ENCODE measurements around the gene MAF.
A peak's percentile ranks its signal among the peaks of the same experiment; 100 is the strongest.

The MAF gene

GRCh38 chr16:79600638-79601091 is at the start of gene MAF:
TSS of gene MAF (minus strand) at chr16:79600737. CDS start at chr16:79599902, 835 bp downstream.
- peak; percentile 90 for DNase-seq

- no peak for DNase-seq
Measured at GRCh38 chr16:79648826-79649225, 48.3 kb upstream of the MAF start.

GRCh38 chr16:79647586-79647985 is 47.0 kb upstream of the MAF start:
- DNase-seq: no peak

GRCh38 chr16:79645701-79646100 is 45.2 kb upstream of the MAF start:
- DNase-seq: no peak

DNA sequence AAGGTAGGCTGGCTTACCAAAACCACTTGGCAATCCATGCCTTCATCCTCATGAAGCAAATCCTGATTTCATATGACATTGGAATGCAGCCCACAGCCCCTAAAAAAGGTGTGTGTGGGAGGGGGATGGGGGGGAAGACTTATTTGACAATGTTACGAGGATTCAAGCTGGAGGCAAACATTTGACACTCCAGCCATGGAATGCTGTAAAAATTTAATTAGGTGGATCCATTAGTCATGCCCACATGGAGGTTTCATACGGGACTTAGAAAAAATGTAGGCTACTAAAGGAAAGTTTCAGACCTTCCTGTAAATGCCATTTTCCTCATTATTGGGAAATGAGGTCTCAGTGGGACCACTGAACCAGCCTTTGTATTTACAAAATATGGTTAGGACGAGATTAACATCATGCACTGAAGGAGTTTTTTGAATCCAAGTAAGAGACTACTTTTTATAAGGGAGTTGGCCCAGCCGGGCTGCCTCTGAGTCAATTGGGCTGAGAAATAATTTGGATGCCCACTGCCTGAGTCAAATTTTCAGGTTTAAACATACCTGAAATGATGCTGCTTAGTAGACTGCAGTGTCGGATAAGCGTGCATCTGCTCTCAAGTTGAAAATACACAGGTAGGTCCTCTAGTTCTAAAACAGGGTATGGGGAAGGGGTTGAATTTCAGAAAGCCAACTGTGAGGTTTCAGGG is 44.6 kb upstream of the MAF start:
- no peak for DNase-seq

- no peak for DNase-seq
Measured at GRCh38 chr16:79642652-79643051, 42.1 kb upstream of the MAF start.

DNA sequence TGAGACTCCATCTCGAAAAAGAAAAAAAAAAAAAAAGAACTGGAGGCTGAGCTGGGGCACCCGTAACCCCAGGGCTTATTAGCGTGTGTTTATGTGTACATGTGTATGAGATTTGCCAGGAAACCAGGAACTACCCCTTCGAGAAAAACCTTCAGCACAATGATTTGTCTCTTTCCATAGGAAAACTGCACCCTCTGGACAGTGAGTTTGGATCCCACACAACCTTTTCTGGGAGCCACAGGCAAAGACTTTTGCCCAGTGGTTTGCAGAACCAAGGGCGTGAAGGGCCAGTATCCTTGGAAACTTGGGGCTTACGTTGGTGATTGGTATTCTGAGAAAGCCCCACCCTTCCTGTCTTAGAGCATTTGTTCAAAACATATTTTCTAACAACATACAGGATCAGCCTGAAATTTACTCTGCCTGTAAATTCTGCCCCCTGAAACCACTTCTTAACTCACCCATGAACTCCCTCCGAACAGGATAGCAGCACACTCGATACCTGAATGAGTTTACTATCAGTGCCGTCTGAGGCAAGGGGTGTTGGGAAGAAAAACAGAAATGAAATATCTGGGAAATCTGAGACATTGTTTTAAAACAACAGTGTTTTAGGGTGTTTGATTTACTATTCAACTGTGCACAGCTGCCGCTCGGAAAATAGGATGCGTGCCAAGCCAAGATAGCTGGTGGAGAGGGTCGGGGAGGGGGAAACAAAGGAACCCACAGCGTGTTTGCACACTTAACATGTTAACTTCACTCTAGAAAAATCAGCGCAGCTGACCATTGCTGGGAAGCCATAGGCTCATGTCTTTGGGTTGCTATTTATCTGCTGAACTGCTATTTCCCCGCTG is 40.2 kb upstream of the MAF start:
- no peak for DNase-seq

- DNase-seq: no peak
Measured at GRCh38 chr16:79639576-79640311, 39.2 kb upstream of the MAF start.

DNA sequence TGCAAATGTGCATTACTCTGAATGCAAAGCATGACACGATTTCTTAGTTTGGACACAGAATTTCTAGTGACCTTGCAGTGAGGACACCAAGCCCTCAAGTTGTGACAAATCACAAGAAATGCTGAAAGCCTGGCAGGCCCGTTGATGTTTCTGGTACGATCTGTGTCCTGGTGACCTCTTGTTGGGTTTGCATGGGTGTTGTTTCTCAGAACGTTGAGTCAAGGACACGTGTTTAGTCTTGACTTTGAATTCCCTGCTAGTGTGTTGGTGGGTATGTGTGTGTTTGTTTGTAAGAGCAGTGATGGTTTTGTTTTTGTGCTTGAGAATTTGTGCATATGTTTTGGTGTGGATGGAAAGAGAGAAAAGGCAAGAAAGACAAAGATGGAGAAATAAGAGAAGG is 37.8 kb upstream of the MAF start:
- no peak for DNase-seq

- no peak for DNase-seq
Measured at GRCh38 chr16:79635488-79635887, 35.0 kb upstream of the MAF start.

GRCh38 chr16:79634298-79634697 is 33.8 kb upstream of the MAF start:
- DNase-seq: no peak

- DNase-seq: no peak
Measured at GRCh38 chr16:79632289-79632688, 31.8 kb upstream of the MAF start.

- no peak for DNase-seq
Measured at GRCh38 chr16:79628988-79629387, 28.5 kb upstream of the MAF start.

GRCh38 chr16:79628501-79628975 is 28.0 kb upstream of the MAF start:
- peak; percentile 84 for DNase-seq

DNA sequence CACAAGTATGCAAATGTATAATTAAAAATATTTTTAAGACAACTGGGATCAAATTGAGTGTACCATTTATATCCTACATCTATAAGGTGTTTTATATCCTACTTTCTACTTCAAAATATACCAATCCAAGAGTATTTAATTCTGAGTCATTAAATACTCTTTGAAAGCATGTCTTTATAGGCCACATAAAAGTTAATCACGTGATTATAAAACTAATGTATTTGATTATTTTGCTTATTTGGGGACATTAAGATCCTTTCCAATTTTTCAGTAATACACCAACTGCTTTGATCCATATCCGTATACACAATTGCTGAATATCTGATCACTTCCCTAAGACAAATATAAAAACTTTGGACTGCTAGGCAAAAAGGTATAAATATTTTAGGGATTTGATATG is 26.6 kb upstream of the MAF start:
- no peak for DNase-seq

GRCh38 chr16:79625738-79626137 is 25.2 kb upstream of the MAF start:
- DNase-seq: no peak

- no peak for DNase-seq
Measured at GRCh38 chr16:79623824-79624223, 23.3 kb upstream of the MAF start.

GRCh38 chr16:79623062-79623461 is 22.5 kb upstream of the MAF start:
- DNase-seq: no peak

DNA sequence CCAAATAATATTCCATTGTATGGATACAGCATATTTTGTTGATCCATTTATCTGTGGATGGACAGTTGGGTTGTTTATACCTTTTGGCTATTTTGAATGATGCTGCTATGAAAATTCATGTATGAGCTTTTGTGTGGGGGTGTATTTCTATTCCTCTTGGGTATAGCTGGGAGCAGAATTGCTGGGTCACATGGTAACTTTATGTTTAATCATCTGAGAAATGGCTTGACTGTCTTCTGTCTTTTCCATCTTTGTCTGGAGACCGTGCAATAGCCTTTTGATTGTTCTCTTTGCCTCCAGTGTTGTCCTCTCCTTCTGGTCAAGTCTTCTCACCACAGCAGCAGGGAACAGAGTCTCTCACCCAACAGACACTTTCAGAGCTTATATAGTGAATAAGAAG is 20.5 kb upstream of the MAF start:
- no peak for DNase-seq

- DNase-seq: peak; percentile 45
Measured at GRCh38 chr16:79618692-79619050, 18.1 kb upstream of the MAF start.

DNA sequence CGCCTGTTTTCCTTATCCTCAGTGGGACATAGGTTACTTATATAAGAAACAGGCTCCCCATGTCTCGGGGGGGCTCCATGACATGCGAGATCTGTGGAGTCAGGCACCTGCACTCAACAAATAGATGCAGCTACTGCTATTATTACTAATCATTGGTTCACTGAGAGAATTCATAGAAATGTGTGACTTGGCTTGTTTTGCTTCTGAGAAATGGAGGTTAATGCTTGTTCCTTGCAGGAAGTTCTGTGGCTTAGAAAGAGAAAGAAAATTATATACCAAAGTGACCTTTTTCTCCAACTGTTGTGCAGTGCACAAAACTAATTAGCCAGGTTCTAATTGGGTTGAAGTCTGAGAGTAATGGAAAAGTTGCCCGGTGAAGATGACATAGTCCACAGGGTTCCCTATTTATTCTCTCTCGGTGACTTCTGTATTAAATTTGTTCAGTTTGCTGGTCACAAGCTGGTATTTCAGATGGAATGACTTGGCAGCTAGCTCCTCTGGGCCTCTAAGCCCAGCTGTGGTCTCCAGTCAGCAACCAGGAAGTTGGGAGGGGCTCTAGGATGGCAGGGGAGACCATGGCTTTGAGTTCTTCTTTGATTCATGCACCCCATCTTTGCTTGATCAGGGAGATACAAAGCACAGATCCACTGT is 17.6 kb upstream of the MAF start:
- DNase-seq: no peak

GRCh38 chr16:79613009-79613408 is 12.5 kb upstream of the MAF start:
- no peak for DNase-seq

- no peak for DNase-seq
Measured at GRCh38 chr16:79612207-79612606, 11.7 kb upstream of the MAF start.

All from stimulated activated CD4-positive, alpha-beta T cell treated with anti-CD3 and anti-CD28 coated beads, Interleukin-1b, Interleukin-23, amount 100 ng/mL, for 48 hours (primary cell).